ENCODE results near the gene YWHAQ. TPM values are rescaled to one million over a fixed set of nuclear protein-coding genes. Genes with fewer than 3 reads are reported as not detected.
A peak's percentile ranks its signal among the peaks of the same experiment; 100 is the strongest.

YWHAQ gene
- polyA plus RNA-seq, 2 of the 4 experiments (the other 2 are of a cell fraction) = 661 to 833 TPM

DNA sequence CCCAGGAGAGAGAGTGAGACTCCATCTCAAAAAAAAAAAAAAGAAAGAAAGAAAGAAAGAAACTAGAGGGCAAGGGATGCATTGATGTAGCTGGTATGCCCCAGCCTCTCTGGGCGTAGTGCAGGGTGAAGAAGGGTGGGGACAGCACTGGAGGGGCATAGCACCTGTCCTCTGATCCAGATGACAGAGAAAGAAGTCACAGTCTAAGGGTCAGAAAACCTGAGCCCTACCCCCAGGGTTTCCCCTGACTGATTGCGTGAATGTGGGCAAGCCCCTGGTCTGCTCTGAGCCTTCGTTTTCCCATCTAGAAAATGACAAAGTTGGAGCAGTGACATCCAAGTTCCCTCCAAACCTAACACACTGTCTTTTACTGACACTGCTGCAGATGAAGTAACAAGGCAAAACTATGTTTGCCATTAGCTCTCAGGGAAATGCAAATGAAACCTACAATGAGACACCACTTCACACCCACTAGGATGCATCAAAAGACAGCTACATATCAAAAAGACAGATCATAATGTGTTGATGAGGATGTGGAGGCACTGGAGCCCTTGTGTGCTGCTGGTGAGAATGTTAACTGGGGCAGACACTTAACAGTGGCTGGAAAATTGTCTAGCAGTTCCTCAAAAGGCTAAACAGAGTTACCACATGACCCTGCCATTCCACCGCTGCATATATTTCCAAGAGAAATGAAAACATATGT is 19.5 kb upstream of the YWHAQ start:
- 74% methylated on average over 4 of the region's 4 CpGs for WGBS (ENCODE audit: missing lambda C conversion rate)
- H3K9me3 ChIP-seq = no peaks in the 10 kb centered on the region
- TF ChIP-seq ZC3H11A (IDR thresholded peaks at IDR 0.05) (no peak), HEYL (CRISPR knock-in tag; IDR thresholded peaks at IDR 0.05) (no peak), SMC3 (IDR thresholded peaks at IDR 0.05) (no peak), MAZ (IDR thresholded peaks at IDR 0.05; ENCODE audit: borderline replicate concordance, low read depth, low read length) (no peak)
- TF ChIP-seq, protein P1, sequence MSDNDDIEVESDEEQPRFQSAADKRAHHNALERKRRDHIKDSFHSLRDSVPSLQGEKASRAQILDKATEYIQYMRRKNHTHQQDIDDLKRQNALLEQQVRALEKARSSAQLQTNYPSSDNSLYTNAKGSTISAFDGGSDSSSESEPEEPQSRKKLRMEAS (IDR thresholded peaks at IDR 0.05) = no peak
- peaks cover 21% of the 10 kb centered on the region for H3K4me1 ChIP-seq
- DNase-seq (ENCODE audit: low read depth in 1 of 2, low spot score in 1 of 2) (no peak), ATAC-seq (no peak), FAIRE-seq (no peak)
- CTCF ChIA-PET = interaction anchor here (0.6 to 1.1 kb wide), 2 partner anchors 20 to 100 kb away, joined by 3 to 4 read pairs; partner anchors contain the start of gene YWHAQ
- POLR2A ChIA-PET = no interaction called here
- H3K4me3 ChIP-seq = no peak overlapping the region
- 0 out of 6 replicates have a peak overlapping the region, but pooled peaks of 1 of the 2 experiments have one; percentile 30 for H3K27ac ChIP-seq
- H3K4me2 ChIP-seq = no peak overlapping the region

DNA sequence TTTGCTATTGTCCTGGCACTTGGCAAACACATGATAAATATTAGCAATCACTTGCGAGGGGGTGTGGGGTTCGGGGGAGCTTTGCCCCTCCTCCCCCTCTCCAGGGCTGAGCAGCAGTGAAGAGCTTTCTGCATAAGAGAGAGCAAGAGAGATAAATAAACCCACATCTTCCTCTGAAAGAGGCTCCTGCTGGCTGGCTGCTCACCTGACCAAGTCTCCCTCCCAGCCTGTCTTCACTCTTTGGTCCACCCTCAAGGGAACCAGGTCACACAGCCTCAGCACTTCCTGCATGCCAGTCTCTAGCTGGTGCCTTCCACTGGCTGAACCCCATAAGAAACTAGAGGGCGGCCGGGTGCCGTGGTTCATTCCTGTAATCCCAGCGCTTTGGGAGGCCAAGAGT is 18.5 kb upstream of the YWHAQ start:
- ChIA-PET POLR2A (interaction anchor here (0.5 to 3.3 kb wide), 2 partner anchors 18 to 1041 kb away, joined by 4 to 15 read pairs; partner anchors contain the start of gene YWHAQ), CTCF (interaction anchor here (1.1 to 2.3 kb wide), 4 partner anchors 10 to 121 kb away, joined by 3 to 11 read pairs (median 4); no protein-coding TSS in a partner anchor)
- DNase-seq (ENCODE audit: low read depth in 1 of 2, low spot score in 1 of 2) = no peak
- 68% methylated on average over 6 of the region's 6 CpGs for WGBS (ENCODE audit: missing lambda C conversion rate)
- H3K27ac ChIP-seq = peak overlapping the region in 1 of 2 experiments; percentile 24; a peak in 1 of 6 replicates
- FAIRE-seq = no peak
- TF ChIP-seq RAD21 (conservative IDR thresholded peaks at IDR 0.05 in 1 of 2, IDR thresholded peaks at IDR 0.05 in 1 of 2) (no peak), PHF8 (IDR thresholded peaks at IDR 0.05; ENCODE audit: borderline replicate concordance, low read depth) (no peak), TFCP2L1 (CRISPR knock-in tag; IDR thresholded peaks at IDR 0.05) (no peak), HEYL (CRISPR knock-in tag; IDR thresholded peaks at IDR 0.05) (no peak), HDAC2 (IDR thresholded peaks at IDR 0.05) (no peak)
- ATAC-seq = no peak
- no peak overlapping the region for H3K4me2 ChIP-seq
- peaks cover 11% of the 10 kb centered on the region for H3K4me1 ChIP-seq
- H3K9me3 ChIP-seq = no peaks in the 10 kb centered on the region
- no peak overlapping the region for H3K4me3 ChIP-seq

DNA sequence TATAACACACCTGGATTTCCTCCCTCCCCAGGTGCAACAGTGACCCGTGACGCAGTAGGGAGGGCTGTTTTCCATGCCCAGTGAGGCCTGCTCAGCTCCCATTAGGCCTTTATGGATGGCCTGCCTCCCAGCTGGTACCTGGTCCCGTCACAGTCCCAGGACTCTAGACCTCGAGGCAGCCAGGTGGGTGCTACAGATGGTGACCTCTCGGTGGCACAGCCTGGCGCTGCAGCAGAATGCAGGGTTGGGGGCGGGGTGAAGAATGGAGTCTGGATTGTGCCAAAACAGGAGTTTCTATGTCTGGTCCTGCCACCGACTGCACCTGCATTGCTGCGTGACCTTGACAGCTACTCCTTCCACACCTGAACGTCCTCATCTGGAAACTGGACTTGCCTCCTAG is 18.0 kb upstream of the YWHAQ start:
- H3K4me1 ChIP-seq = peaks cover 7% of the 10 kb centered on the region; the same call in 1 of the 3 replicates
- FAIRE-seq = no peak
- ChIA-PET CTCF (interaction anchor here (1.1 to 2.3 kb wide), 5 partner anchors 9 to 122 kb away, joined by 3 to 11 read pairs (median 4); partner anchors contain the start of gene ADAM17), POLR2A (interaction anchor here (3.3 kb wide), 1 partner anchor 18 kb away, joined by 15 read pairs; the partner anchor contains the start of gene YWHAQ)
- no peak overlapping the region; a peak in 1 of 6 replicates for H3K27ac ChIP-seq
- WGBS (ENCODE audit: missing lambda C conversion rate) = 73% methylated on average over 10 of the region's 10 CpGs
- H3K9me3 ChIP-seq = no peaks in the 10 kb centered on the region
- TF ChIP-seq FOXS1 (CRISPR knock-in tag; IDR thresholded peaks at IDR 0.05) (no peak), HOXB13 (CRISPR knock-in tag; IDR thresholded peaks at IDR 0.05; ENCODE audit: low read depth) (no peak), CHD2 (IDR thresholded peaks at IDR 0.05; ENCODE audit: low read length, partially characterized antibody) (no peak), CHD4 (IDR thresholded peaks at IDR 0.05; ENCODE audit: borderline replicate concordance) (no peak), CBX2 (IDR thresholded peaks at IDR 0.05; ENCODE audit: borderline replicate concordance, low read depth) (no peak), RNF2 (IDR thresholded peaks at IDR 0.05; ENCODE audit: borderline replicate concordance, low read depth) (no peak), NPAS2 (CRISPR knock-in tag; IDR thresholded peaks at IDR 0.05; ENCODE audit: borderline replicate concordance) (no peak)
- TF ChIP-seq, protein P1 (IDR thresholded peaks at IDR 0.05) = no peak
- TF ChIP-seq, protein P2, sequence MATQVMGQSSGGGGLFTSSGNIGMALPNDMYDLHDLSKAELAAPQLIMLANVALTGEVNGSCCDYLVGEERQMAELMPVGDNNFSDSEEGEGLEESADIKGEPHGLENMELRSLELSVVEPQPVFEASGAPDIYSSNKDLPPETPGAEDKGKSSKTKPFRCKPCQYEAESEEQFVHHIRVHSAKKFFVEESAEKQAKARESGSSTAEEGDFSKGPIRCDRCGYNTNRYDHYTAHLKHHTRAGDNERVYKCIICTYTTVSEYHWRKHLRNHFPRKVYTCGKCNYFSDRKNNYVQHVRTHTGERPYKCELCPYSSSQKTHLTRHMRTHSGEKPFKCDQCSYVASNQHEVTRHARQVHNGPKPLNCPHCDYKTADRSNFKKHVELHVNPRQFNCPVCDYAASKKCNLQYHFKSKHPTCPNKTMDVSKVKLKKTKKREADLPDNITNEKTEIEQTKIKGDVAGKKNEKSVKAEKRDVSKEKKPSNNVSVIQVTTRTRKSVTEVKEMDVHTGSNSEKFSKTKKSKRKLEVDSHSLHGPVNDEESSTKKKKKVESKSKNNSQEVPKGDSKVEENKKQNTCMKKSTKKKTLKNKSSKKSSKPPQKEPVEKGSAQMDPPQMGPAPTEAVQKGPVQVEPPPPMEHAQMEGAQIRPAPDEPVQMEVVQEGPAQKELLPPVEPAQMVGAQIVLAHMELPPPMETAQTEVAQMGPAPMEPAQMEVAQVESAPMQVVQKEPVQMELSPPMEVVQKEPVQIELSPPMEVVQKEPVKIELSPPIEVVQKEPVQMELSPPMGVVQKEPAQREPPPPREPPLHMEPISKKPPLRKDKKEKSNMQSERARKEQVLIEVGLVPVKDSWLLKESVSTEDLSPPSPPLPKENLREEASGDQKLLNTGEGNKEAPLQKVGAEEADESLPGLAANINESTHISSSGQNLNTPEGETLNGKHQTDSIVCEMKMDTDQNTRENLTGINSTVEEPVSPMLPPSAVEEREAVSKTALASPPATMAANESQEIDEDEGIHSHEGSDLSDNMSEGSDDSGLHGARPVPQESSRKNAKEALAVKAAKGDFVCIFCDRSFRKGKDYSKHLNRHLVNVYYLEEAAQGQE (IDR thresholded peaks at IDR 0.05) = no peak
- TF ChIP-seq, protein P3, sequence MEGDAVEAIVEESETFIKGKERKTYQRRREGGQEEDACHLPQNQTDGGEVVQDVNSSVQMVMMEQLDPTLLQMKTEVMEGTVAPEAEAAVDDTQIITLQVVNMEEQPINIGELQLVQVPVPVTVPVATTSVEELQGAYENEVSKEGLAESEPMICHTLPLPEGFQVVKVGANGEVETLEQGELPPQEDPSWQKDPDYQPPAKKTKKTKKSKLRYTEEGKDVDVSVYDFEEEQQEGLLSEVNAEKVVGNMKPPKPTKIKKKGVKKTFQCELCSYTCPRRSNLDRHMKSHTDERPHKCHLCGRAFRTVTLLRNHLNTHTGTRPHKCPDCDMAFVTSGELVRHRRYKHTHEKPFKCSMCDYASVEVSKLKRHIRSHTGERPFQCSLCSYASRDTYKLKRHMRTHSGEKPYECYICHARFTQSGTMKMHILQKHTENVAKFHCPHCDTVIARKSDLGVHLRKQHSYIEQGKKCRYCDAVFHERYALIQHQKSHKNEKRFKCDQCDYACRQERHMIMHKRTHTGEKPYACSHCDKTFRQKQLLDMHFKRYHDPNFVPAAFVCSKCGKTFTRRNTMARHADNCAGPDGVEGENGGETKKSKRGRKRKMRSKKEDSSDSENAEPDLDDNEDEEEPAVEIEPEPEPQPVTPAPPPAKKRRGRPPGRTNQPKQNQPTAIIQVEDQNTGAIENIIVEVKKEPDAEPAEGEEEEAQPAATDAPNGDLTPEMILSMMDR (IDR thresholded peaks at IDR 0.05) = no peak
- TF ChIP-seq, protein P4, sequence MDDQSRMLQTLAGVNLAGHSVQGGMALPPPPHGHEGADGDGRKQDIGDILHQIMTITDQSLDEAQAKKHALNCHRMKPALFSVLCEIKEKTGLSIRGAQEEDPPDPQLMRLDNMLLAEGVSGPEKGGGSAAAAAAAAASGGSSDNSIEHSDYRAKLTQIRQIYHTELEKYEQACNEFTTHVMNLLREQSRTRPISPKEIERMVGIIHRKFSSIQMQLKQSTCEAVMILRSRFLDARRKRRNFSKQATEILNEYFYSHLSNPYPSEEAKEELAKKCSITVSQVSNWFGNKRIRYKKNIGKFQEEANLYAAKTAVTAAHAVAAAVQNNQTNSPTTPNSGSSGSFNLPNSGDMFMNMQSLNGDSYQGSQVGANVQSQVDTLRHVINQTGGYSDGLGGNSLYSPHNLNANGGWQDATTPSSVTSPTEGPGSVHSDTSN (IDR thresholded peaks at IDR 0.05) = no peak
- DNase-seq (ENCODE audit: low read depth in 1 of 2, low spot score in 1 of 2) = no peak
- H3K4me2 ChIP-seq = no peak overlapping the region
- H3K4me3 ChIP-seq = no peak overlapping the region
- no peak for ATAC-seq
